ENCODE results near the gene ABCB7.
"Not testable (repeated sequence)": the region's sequence is repeated elsewhere in the genome, so short reads cannot be mapped to it uniquely, and the experiment has no call there.

Gene ABCB7

GRCh38 chrX:75155827-75156525, at the start of gene ABCB7:
ABCB7 (minus strand) TSS chrX:75156283; CDS start chrX:75156272, 11 bp downstream.
- Mint-ChIP-seq H3K27me3 (no peaks in the 10 kb centered on the region), H3K27ac (peak within 1 kb of the TSS; percentile 96), H3K36me3 (peaks cover 0 to 6% of the 10 kb centered on the region in 2 donors), H3K4me1 (peaks cover 1 to 40% of the 10 kb centered on the region in 2 donors), H3K4me3 (peak within 1 kb of the TSS; percentile 87 to 97), H3K9me3 (no peaks in the 10 kb centered on the region)
- peak; percentile 51 for DNase-seq
- peak; percentile 91 for ATAC-seq (replicated peaks)

GRCh38 chrX:75188415-75189206, 32.5 kb upstream of the ABCB7 start:
- not testable (repeated sequence) for DNase-seq; H3K4me3 Mint-ChIP-seq; H3K27ac Mint-ChIP-seq; H3K36me3 Mint-ChIP-seq; H3K4me1 Mint-ChIP-seq; ATAC-seq (replicated peaks)
- Mint-ChIP-seq H3K27me3 (peaks cover 6 to 18% of the 10 kb centered on the region in 2 donors), H3K9me3 (peaks cover 1 to 13% of the 10 kb centered on the region in 2 donors)

- no peak for DNase-seq
- no peaks in the 10 kb centered on the region for H3K36me3 Mint-ChIP-seq
- no peaks in the 10 kb centered on the region for H3K4me1 Mint-ChIP-seq
- no peak overlapping the region for H3K4me3 Mint-ChIP-seq
- peaks cover 0 to 4% of the 10 kb centered on the region in 2 donors for H3K9me3 Mint-ChIP-seq
- H3K27ac Mint-ChIP-seq: no peak overlapping the region
- no peak for ATAC-seq (replicated peaks)
- H3K27me3 Mint-ChIP-seq: no peaks in the 10 kb centered on the region
These were observed 25.6 kb upstream of the ABCB7 start for GRCh38 chrX:75181721-75182120.

- not testable (repeated sequence) for H3K27ac Mint-ChIP-seq; H3K27me3 Mint-ChIP-seq; ATAC-seq (replicated peaks); H3K4me1 Mint-ChIP-seq; DNase-seq; H3K4me3 Mint-ChIP-seq; H3K36me3 Mint-ChIP-seq; H3K9me3 Mint-ChIP-seq
These were observed 23.6 kb upstream of the ABCB7 start for GRCh38 chrX:75179536-75180293.

GRCh38 chrX:75172257-75172890, 16.3 kb upstream of the ABCB7 start:
- not testable (repeated sequence) for H3K27me3 Mint-ChIP-seq, H3K27ac Mint-ChIP-seq

GRCh38 chrX:75158054-75158453, 2.0 kb upstream of the ABCB7 start:
- no peak overlapping the region for H3K27ac Mint-ChIP-seq
- ATAC-seq (replicated peaks) (no peak), DNase-seq (no peak)
- H3K9me3 Mint-ChIP-seq: no peaks in the 10 kb centered on the region
- H3K36me3 Mint-ChIP-seq: peaks cover 0 to 6% of the 10 kb centered on the region in 2 donors
- peaks cover 0 to 26% of the 10 kb centered on the region in 2 donors for H3K4me1 Mint-ChIP-seq
- no peak overlapping the region for H3K4me3 Mint-ChIP-seq
- H3K27me3 Mint-ChIP-seq: no peaks in the 10 kb centered on the region

More at GRCh38 chrX:75172257-75172890, 16.3 kb upstream of the ABCB7 start:
- not testable (repeated sequence) for H3K36me3 Mint-ChIP-seq; H3K9me3 Mint-ChIP-seq; H3K4me3 Mint-ChIP-seq; H3K4me1 Mint-ChIP-seq; ATAC-seq (replicated peaks); DNase-seq

GRCh38 chrX:75156531-75156945, 455 bp upstream of the ABCB7 start:
- no peaks in the 10 kb centered on the region for H3K9me3 Mint-ChIP-seq
- peaks cover 0 to 6% of the 10 kb centered on the region in 2 donors for H3K36me3 Mint-ChIP-seq
- peak overlapping the region; percentile 96 for H3K27ac Mint-ChIP-seq
- ATAC-seq (replicated peaks): peak; percentile 32 to 51
- peak overlapping the region; percentile 87 to 97 for H3K4me3 Mint-ChIP-seq
- H3K4me1 Mint-ChIP-seq: peaks cover 0 to 34% of the 10 kb centered on the region in 2 donors
- no peaks in the 10 kb centered on the region for H3K27me3 Mint-ChIP-seq
- DNase-seq: no peak

GRCh38 chrX:75155447-75155826, 646 bp downstream of the ABCB7 start:
- no peaks in the 10 kb centered on the region for H3K27me3 Mint-ChIP-seq
- peaks cover 1 to 41% of the 10 kb centered on the region in 2 donors for H3K4me1 Mint-ChIP-seq
- peak overlapping the region; percentile 96 for H3K27ac Mint-ChIP-seq
- ATAC-seq (replicated peaks): peak; percentile 56 to 65
- H3K36me3 Mint-ChIP-seq: peaks cover 0 to 6% of the 10 kb centered on the region in 2 donors
- peak overlapping the region; percentile 87 to 97 for H3K4me3 Mint-ChIP-seq
- H3K9me3 Mint-ChIP-seq: no peaks in the 10 kb centered on the region
- no peak for DNase-seq

- Mint-ChIP-seq H3K4me3 (peak overlapping the region; percentile 22 to 37), H3K36me3 (peaks cover 0 to 6% of the 10 kb centered on the region in 2 donors), H3K4me1 (peaks cover 4 to 46% of the 10 kb centered on the region in 2 donors), H3K9me3 (no peaks in the 10 kb centered on the region), H3K27ac (no peak overlapping the region), H3K27me3 (no peaks in the 10 kb centered on the region)
- ATAC-seq (replicated peaks): no peak
- no peak for DNase-seq
These were observed 1.2 kb downstream of the ABCB7 start for GRCh38 chrX:75154871-75155270.

GRCh38 chrX:75151827-75152592, 4.1 kb downstream of the ABCB7 start:
- DNase-seq (no peak), ATAC-seq (replicated peaks) (no peak)
- Mint-ChIP-seq H3K4me3 (no peak overlapping the region), H3K27ac (no peak overlapping the region), H3K27me3 (no peaks in the 10 kb centered on the region), H3K9me3 (peaks cover 3 to 5% of the 10 kb centered on the region in 2 donors), H3K4me1 (peaks cover 7 to 46% of the 10 kb centered on the region in 2 donors), H3K36me3 (peaks cover 7 to 11% of the 10 kb centered on the region in 2 donors)

GRCh38 chrX:75149654-75150053, 6.4 kb downstream of the ABCB7 start:
- H3K4me3 Mint-ChIP-seq: no peak overlapping the region
- ATAC-seq (replicated peaks) (no peak), DNase-seq (no peak)
- H3K4me1 Mint-ChIP-seq: peaks cover 15 to 44% of the 10 kb centered on the region in 2 donors
- peaks cover 3 to 5% of the 10 kb centered on the region in 2 donors for H3K9me3 Mint-ChIP-seq
- H3K27me3 Mint-ChIP-seq: no peaks in the 10 kb centered on the region
- H3K36me3 Mint-ChIP-seq: peaks cover 9 to 11% of the 10 kb centered on the region in 2 donors
- H3K27ac Mint-ChIP-seq: no peak overlapping the region

GRCh38 chrX:75132672-75133071, 23.4 kb downstream of the ABCB7 start:
- peaks cover 12 to 25% of the 10 kb centered on the region in 2 donors for H3K4me1 Mint-ChIP-seq
- peaks cover 0 to 2% of the 10 kb centered on the region in 2 donors for H3K9me3 Mint-ChIP-seq
- H3K4me3 Mint-ChIP-seq: no peak overlapping the region
- ATAC-seq (replicated peaks) (no peak), DNase-seq (no peak)
- H3K27ac Mint-ChIP-seq: no peak overlapping the region
- H3K27me3 Mint-ChIP-seq: no peaks in the 10 kb centered on the region
- H3K36me3 Mint-ChIP-seq: peaks cover 8 to 14% of the 10 kb centered on the region in 2 donors

GRCh38 chrX:75131973-75132627, 24.0 kb downstream of the ABCB7 start:
- peaks cover 8 to 11% of the 10 kb centered on the region in 2 donors for H3K36me3 Mint-ChIP-seq
- peaks cover 0 to under 1% of the 10 kb centered on the region in 2 donors for H3K9me3 Mint-ChIP-seq
- no peak for ATAC-seq (replicated peaks)
- H3K4me3 Mint-ChIP-seq: no peak overlapping the region
- H3K4me1 Mint-ChIP-seq: peaks cover 12 to 31% of the 10 kb centered on the region in 2 donors
- DNase-seq: no peak
- H3K27me3 Mint-ChIP-seq: no peaks in the 10 kb centered on the region
- no peak overlapping the region for H3K27ac Mint-ChIP-seq

Data from stimulated activated naive B cell treated with anti-CD40 and anti-IgM and Interleukin-4, amounts not matched to agents 10 μg/mL and 1 μg/mL and 100 μg/mL, for 72 hours (primary cell).